ENCODE data around the gene NBEA.

NBEA gene

GRCh38 chr13:35502456-35502855 lies 560.4 kb downstream of the NBEA start:
- no peak for DNase-seq (ENCODE audit: low read depth)
- TF ChIP-seq CTCF (IDR thresholded peaks at IDR 0.05; ENCODE audit: low read depth, low read length, missing control alignments), result no peak

GRCh38 chr13:35512271-35512920 lies 570.3 kb downstream of the NBEA start:
- no peak for TF ChIP-seq CTCF (IDR thresholded peaks at IDR 0.05; ENCODE audit: low read depth, low read length, missing control alignments)
- no peak for DNase-seq (ENCODE audit: low read depth)
- H3K4me3 ChIP-seq (ENCODE audit: low read depth, low read length), result no peak overlapping the region

More at GRCh38 chr13:35502456-35502855, 560.4 kb downstream of the NBEA start:
- no peak overlapping the region for H3K4me3 ChIP-seq (ENCODE audit: low read depth, low read length)

- DNase-seq (ENCODE audit: low read depth), result no peak
- H3K4me3 ChIP-seq (ENCODE audit: low read depth, low read length), result no peak overlapping the region
- TF ChIP-seq CTCF (IDR thresholded peaks at IDR 0.05; ENCODE audit: low read depth, low read length, missing control alignments), result no peak
Observed at GRCh38 chr13:35514061-35514477, 572.0 kb downstream of the NBEA start.

GRCh38 chr13:35514801-35515502 lies 572.9 kb downstream of the NBEA start:
- DNase-seq (ENCODE audit: low read depth), result no peak
- TF ChIP-seq CTCF (IDR thresholded peaks at IDR 0.05; ENCODE audit: low read depth, low read length, missing control alignments), result no peak
- H3K4me3 ChIP-seq (ENCODE audit: low read depth, low read length), result no peak overlapping the region

- DNase-seq (ENCODE audit: low read depth), result no peak
- no peak for TF ChIP-seq CTCF (IDR thresholded peaks at IDR 0.05; ENCODE audit: low read depth, low read length, missing control alignments)
- no peak overlapping the region for H3K4me3 ChIP-seq (ENCODE audit: low read depth, low read length)
Observed at GRCh38 chr13:35518337-35518946, 576.4 kb downstream of the NBEA start.

- H3K4me3 ChIP-seq (ENCODE audit: low read depth, low read length), result no peak overlapping the region
- TF ChIP-seq CTCF (IDR thresholded peaks at IDR 0.05; ENCODE audit: low read depth, low read length, missing control alignments), result no peak
- no peak for DNase-seq (ENCODE audit: low read depth)
Observed at GRCh38 chr13:35524171-35524570, 582.1 kb downstream of the NBEA start.
